ENCODE data around the gene VAPA. TPM values are rescaled to one million over a fixed set of nuclear protein-coding genes. Genes with fewer than 3 reads are reported as not detected.

Gene VAPA
- total and polyA plus RNA-seq, 10 of the 15 experiments (the other 5 are each of a cell fraction or from before 2014, with no cell fraction given), result 70.9 to 252 (median 166) TPM

GRCh38 chr18:9987931-9988330, 74.1 kb downstream of the VAPA start:
- Histone ChIP-seq H4K20me1 (ENCODE audit: control insufficient read depth, insufficient read depth) (no peaks in the 10 kb centered on the region), H3K79me2 (ENCODE audit: control insufficient read depth, insufficient read depth, low read length) (no peaks in the 10 kb centered on the region), H3K27me3 (replicated peaks in 1 of 2; ENCODE audit: control insufficient read depth in 2 of 2, insufficient read depth in 2 of 2, low read length in 1 of 2) (no peaks in the 10 kb centered on the region; a peak in 1 of 4 replicates), H3K27ac (ENCODE audit: control insufficient read depth, insufficient read depth) (no peak overlapping the region), H3K4me1 (ENCODE audit: control insufficient read depth, insufficient read depth, low read length) (no peaks in the 10 kb centered on the region), H3K4me2 (ENCODE audit: control insufficient read depth, insufficient read depth) (no peak overlapping the region), H3K4me3 (no peak overlapping the region), H2AFZ (ENCODE audit: control insufficient read depth, low read depth, low read length) (no peak overlapping the region), H3K36me3 (ENCODE audit: control insufficient read depth in 2 of 2, insufficient read depth in 2 of 2, low read length in 1 of 2) (no peaks in the 10 kb centered on the region), H3K9ac (ENCODE audit: control insufficient read depth, insufficient read depth, low read length) (no peak overlapping the region), H3K9me3 (replicated peaks; ENCODE audit: control insufficient read depth, insufficient read depth, low read length) (no peaks in the 10 kb centered on the region)
- no peak for ATAC-seq
- no TSS peak for BruUV-seq (replicated peaks)
- RAD21 ChIA-PET (ENCODE audit: unreplicated experiment), result no interaction called here
- SMC1A ChIA-PET (ENCODE audit: uncharacterized antibody, unreplicated experiment), result no interaction called here
- CTCF ChIA-PET, result interaction anchor here (0.8 kb wide), 2 partner anchors 13 to 16 kb away, joined by 3 to 4 read pairs; no protein-coding TSS in a partner anchor
- intact Hi-C loops (cut with micrococcal nuclease; ENCODE audit: unreplicated experiment) (no loop called here), in situ Hi-C loops (cut with MboI) (no loop called here)
- POLR2A ChIA-PET, result no interaction called here
- no peak for DNase-seq (ENCODE audit: low read depth, low spot score)
- FAIRE-seq, result no peak
- no peak for TF ChIP-seq ZBTB33 (IDR thresholded peaks at IDR 0.05)
- TF ChIP-seq GABPA (IDR thresholded peaks at IDR 0.05; ENCODE audit: low read depth), result no peak
- TF ChIP-seq CHD4 (IDR thresholded peaks at IDR 0.05), result no peak
- WGBS (ENCODE audit: insufficient coverage, insufficient replicate concordance, low lambda C conversion rate, missing lambda C conversion rate), result 41% methylated on average over 12 of the region's 12 CpGs

GRCh38 chr18:9988665-9989064, 74.8 kb downstream of the VAPA start:
- H3K36me3 ChIP-seq (ENCODE audit: control insufficient read depth in 2 of 2, insufficient read depth in 2 of 2, low read length in 1 of 2), result no peaks in the 10 kb centered on the region
- H3K79me2 ChIP-seq (ENCODE audit: control insufficient read depth, insufficient read depth, low read length), result no peaks in the 10 kb centered on the region
- CTCF ChIA-PET, result no interaction called here
- no peak overlapping the region for H3K4me3 ChIP-seq
- no TSS peak for BruUV-seq (replicated peaks)
- no peaks in the 10 kb centered on the region for H4K20me1 ChIP-seq (ENCODE audit: control insufficient read depth, insufficient read depth)
- intact Hi-C loops (cut with micrococcal nuclease; ENCODE audit: unreplicated experiment) (no loop called here), in situ Hi-C loops (cut with MboI) (no loop called here)
- H3K27ac ChIP-seq (ENCODE audit: control insufficient read depth, insufficient read depth), result no peak overlapping the region
- RAD21 ChIA-PET (ENCODE audit: unreplicated experiment), result no interaction called here
- H3K4me1 ChIP-seq (ENCODE audit: control insufficient read depth, insufficient read depth, low read length), result no peaks in the 10 kb centered on the region
- DNase-seq (ENCODE audit: low read depth, low spot score) (no peak), FAIRE-seq (no peak), ATAC-seq (no peak)
- SMC1A ChIA-PET (ENCODE audit: uncharacterized antibody, unreplicated experiment), result interaction anchor here (1.5 kb wide), 1 partner anchor 17 kb away, joined by 4 read pairs; no protein-coding TSS in a partner anchor
- no peaks in the 10 kb centered on the region for H3K9me3 ChIP-seq (replicated peaks; ENCODE audit: control insufficient read depth, insufficient read depth, low read length)
- H2AFZ ChIP-seq (ENCODE audit: control insufficient read depth, low read depth, low read length), result no peak overlapping the region
- H3K9ac ChIP-seq (ENCODE audit: control insufficient read depth, insufficient read depth, low read length), result no peak overlapping the region
- H3K27me3 ChIP-seq (replicated peaks in 1 of 2; ENCODE audit: control insufficient read depth in 2 of 2, insufficient read depth in 2 of 2, low read length in 1 of 2), result no peaks in the 10 kb centered on the region; a peak in 1 of 4 replicates
- 44% methylated on average over 9 of the region's 9 CpGs for WGBS (ENCODE audit: insufficient coverage, insufficient replicate concordance, low lambda C conversion rate, missing lambda C conversion rate)
- POLR2A ChIA-PET, result no interaction called here
- H3K4me2 ChIP-seq (ENCODE audit: control insufficient read depth, insufficient read depth), result no peak overlapping the region
- no peak for TF ChIP-seq SMAD5 (IDR thresholded peaks at IDR 0.05; ENCODE audit: low read depth)
- TF ChIP-seq HCFC1 (IDR thresholded peaks at IDR 0.05; ENCODE audit: low read length), result no peak
- no peak for TF ChIP-seq CEBPB (IDR thresholded peaks at IDR 0.05; ENCODE audit: borderline replicate concordance in 1 of 2, low read depth in 2 of 2, low read length in 2 of 2)
- no peak for TF ChIP-seq EGR1 (IDR thresholded peaks at IDR 0.05; ENCODE audit: borderline replicate concordance in 1 of 2, low read depth in 2 of 2, low read length in 2 of 2)
- TF ChIP-seq RB1 (IDR thresholded peaks at IDR 0.05; ENCODE audit: borderline replicate concordance), result no peak
- TF ChIP-seq JUND (IDR thresholded peaks at IDR 0.05; ENCODE audit: low read depth, low read length), result no peak
- TF ChIP-seq SREBF2 (IDR thresholded peaks at IDR 0.05; ENCODE audit: low read length), result no peak
- no peak for TF ChIP-seq ZNF592 (IDR thresholded peaks at IDR 0.05)

Data from GM12878 (cell line).